Activated CD8-positive, alpha-beta T cell treated with anti-CD3 and anti-CD28 coated beads for 36 hours (primary cell): ENCODE measurements around the gene CFAP65. TPM values are rescaled to one million over a fixed set of nuclear protein-coding genes. Genes with fewer than 3 reads are reported as not detected.

Experiments
- ATAC-seq: fragments of 200-7000 bp; cut with Tn5 transposase; one replicate; pipeline ENCODE4 v1.10.0; 2021; ENCODE audit warnings: mild to moderate bottlenecking, moderate library complexity
- CTCF ChIA-PET: fragments of 350-600 bp; sonication (Branson Sonifier 250); formaldehyde crosslinking; loops from one replicate; lab custom pipeline; 2021; ENCODE audit warnings: antibody characterized with exemption; lab: Charles Lee
- POLR2A ChIA-PET: fragments of 350-600 bp; sonication (Branson Sonifier 250); formaldehyde crosslinking; loops from one replicate; lab custom pipeline; 2021; ENCODE audit warnings: antibody characterized with exemption; lab: Charles Lee
- DNase-seq: peaks from one replicate; pipeline ENCODE4 v3.0.0-alpha.2; 2020
- H3K27ac Mint-ChIP-seq: one replicate; pipeline ENCODE4 v1.8.0; 2021; ENCODE audit warnings: mild to moderate bottlenecking, mixed read lengths
- H3K27me3 Mint-ChIP-seq: one replicate; pipeline ENCODE4 v1.8.0; 2021; ENCODE audit warnings: mixed read lengths
- H3K36me3 Mint-ChIP-seq: one replicate; pipeline ENCODE4 v1.8.0; 2021; ENCODE audit warnings: low read depth, mixed read lengths
- H3K4me1 Mint-ChIP-seq: one replicate; pipeline ENCODE4 v1.8.0; 2021; ENCODE audit warnings: low read depth, mixed read lengths
- H3K4me3 Mint-ChIP-seq: one replicate; pipeline ENCODE4 v1.8.0; 2021; ENCODE audit warnings: mild to moderate bottlenecking, moderate library complexity, mixed read lengths
- H3K9me3 Mint-ChIP-seq: one replicate; pipeline ENCODE4 v1.8.0; 2021; ENCODE audit warnings: mixed read lengths
- CTCF ChIP-seq: fragments of 200-600 bp; IDR thresholded peaks from one replicate; pipeline ENCODE4 v1.8.0; 2022; ENCODE audit warnings: antibody characterized with exemption, mild to moderate bottlenecking
- intact Hi-C: fragments of 100-400 bp; cut with micrococcal nuclease; formaldehyde crosslinking; loops from one replicate; pipeline ENCODE4 v1.10.0; 2022
- total RNA-seq, 2 experiments: library from RNA; stranded (reverse); gene quantifications; one replicate each; pipeline ENCODE4 v1.2.3, GENCODE V29; 2021

CFAP65 gene
- total RNA-seq, 2 experiments from 2014 or later, result not detected

GRCh38 chr2:219003979-219004378, 37.3 kb downstream of the CFAP65 start:
- intact Hi-C loops, result no loop called here
- Mint-ChIP-seq H3K4me3 (no peak overlapping the region), H3K36me3 (no peaks in the 10 kb centered on the region), H3K4me1 (peaks cover 11% of the 10 kb centered on the region), H3K9me3 (no peaks in the 10 kb centered on the region), H3K27ac (no peak overlapping the region), H3K27me3 (peaks cover 58% of the 10 kb centered on the region)
- TF ChIP-seq CTCF, result no peak
- ATAC-seq (no peak), DNase-seq (no peak)
- CTCF ChIA-PET, result interaction anchor here (0.9 to 3.4 kb wide), 7 partner anchors 9 to 155 kb away, joined by 3 to 23 read pairs (median 3); no protein-coding TSS in a partner anchor
- POLR2A ChIA-PET, result interaction anchor here (0.6 kb wide), 1 partner anchor 341 kb away, joined by 3 read pairs; no protein-coding TSS in a partner anchor

- CTCF ChIA-PET, result interaction anchor here (1.0 to 3.4 kb wide), 9 partner anchors 8 to 214 kb away, joined by 3 to 23 read pairs (median 3); no protein-coding TSS in a partner anchor
- no peak for DNase-seq
- Mint-ChIP-seq H3K4me1 (peaks cover 11% of the 10 kb centered on the region), H3K27me3 (peaks cover 60% of the 10 kb centered on the region), H3K9me3 (no peaks in the 10 kb centered on the region), H3K4me3 (no peak overlapping the region), H3K36me3 (no peaks in the 10 kb centered on the region), H3K27ac (no peak overlapping the region)
- ATAC-seq, result no peak
- intact Hi-C loops, result no loop called here
- POLR2A ChIA-PET, result no interaction called here
- no peak for TF ChIP-seq CTCF
Measured at GRCh38 chr2:219003267-219003634, 38.1 kb downstream of the CFAP65 start.

GRCh38 chr2:219002395-219003266, 38.7 kb downstream of the CFAP65 start:
- Mint-ChIP-seq H3K4me3 (peak overlapping the region; percentile 66), H3K27me3 (peaks cover 62% of the 10 kb centered on the region)
- ATAC-seq, result peak; percentile 47

GRCh38 chr2:219001577-219002394, 39.5 kb downstream of the CFAP65 start:
- Mint-ChIP-seq H3K27ac (no peak overlapping the region), H3K4me3 (peak overlapping the region; percentile 24), H3K27me3 (peaks cover 62% of the 10 kb centered on the region), H3K36me3 (no peaks in the 10 kb centered on the region), H3K4me1 (peaks cover 11% of the 10 kb centered on the region), H3K9me3 (no peaks in the 10 kb centered on the region)
- DNase-seq, result peak; percentile 90
- ATAC-seq, result peak; percentile 78
- ChIA-PET POLR2A (interaction anchor here (0.6 kb wide), 2 partner anchors 415 to 546 kb away, joined by 3 read pairs; no protein-coding TSS in a partner anchor), CTCF (interaction anchor here (0.7 to 2.1 kb wide), 15 partner anchors 10 to 293 kb away, joined by 3 to 12 read pairs (median 4); no protein-coding TSS in a partner anchor)
- no peak for TF ChIP-seq CTCF
- intact Hi-C loops, result no loop called here

More at GRCh38 chr2:219002395-219003266, 38.7 kb downstream of the CFAP65 start:
- DNase-seq, result peak; percentile 77
- Mint-ChIP-seq H3K9me3 (no peaks in the 10 kb centered on the region), H3K27ac (no peak overlapping the region), H3K36me3 (no peaks in the 10 kb centered on the region), H3K4me1 (peaks cover 11% of the 10 kb centered on the region)
- ChIA-PET CTCF (interaction anchor here (0.7 to 3.4 kb wide), 16 partner anchors 7 to 292 kb away, joined by 3 to 23 read pairs (median 4); no protein-coding TSS in a partner anchor), POLR2A (interaction anchor here (0.6 kb wide), 2 partner anchors 416 to 547 kb away, joined by 3 read pairs; no protein-coding TSS in a partner anchor)
- intact Hi-C loops, result no loop called here
- TF ChIP-seq CTCF, result peak; percentile 46
